Measurements from ENCODE around the gene GARIN6.

The GARIN6 gene

DNA sequence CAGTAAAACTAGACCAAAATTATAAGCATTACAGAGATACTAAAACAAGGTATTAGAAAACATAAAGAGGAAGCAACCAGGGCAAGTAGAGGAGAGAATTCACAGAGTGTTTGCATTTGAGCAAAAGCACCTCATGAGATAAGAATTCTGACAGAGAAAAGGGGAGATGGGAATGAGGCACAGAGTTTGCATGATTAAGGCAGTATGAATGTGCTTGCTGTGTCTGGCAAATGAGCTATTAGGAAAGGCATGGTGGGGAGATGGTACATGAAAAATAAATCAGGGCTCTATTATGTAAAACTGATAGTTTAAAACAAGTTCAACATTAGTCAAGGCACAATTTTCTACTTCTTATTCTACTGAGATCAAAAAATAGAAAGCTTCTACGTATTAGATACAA is 23.1 kb downstream of the GARIN6 start:
- no peaks in the 10 kb centered on the region for H3K27me3 ChIP-seq (ENCODE audit: insufficient read depth, poor library complexity, severe bottlenecking)
- TF ChIP-seq, protein P1, sequence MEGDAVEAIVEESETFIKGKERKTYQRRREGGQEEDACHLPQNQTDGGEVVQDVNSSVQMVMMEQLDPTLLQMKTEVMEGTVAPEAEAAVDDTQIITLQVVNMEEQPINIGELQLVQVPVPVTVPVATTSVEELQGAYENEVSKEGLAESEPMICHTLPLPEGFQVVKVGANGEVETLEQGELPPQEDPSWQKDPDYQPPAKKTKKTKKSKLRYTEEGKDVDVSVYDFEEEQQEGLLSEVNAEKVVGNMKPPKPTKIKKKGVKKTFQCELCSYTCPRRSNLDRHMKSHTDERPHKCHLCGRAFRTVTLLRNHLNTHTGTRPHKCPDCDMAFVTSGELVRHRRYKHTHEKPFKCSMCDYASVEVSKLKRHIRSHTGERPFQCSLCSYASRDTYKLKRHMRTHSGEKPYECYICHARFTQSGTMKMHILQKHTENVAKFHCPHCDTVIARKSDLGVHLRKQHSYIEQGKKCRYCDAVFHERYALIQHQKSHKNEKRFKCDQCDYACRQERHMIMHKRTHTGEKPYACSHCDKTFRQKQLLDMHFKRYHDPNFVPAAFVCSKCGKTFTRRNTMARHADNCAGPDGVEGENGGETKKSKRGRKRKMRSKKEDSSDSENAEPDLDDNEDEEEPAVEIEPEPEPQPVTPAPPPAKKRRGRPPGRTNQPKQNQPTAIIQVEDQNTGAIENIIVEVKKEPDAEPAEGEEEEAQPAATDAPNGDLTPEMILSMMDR (IDR thresholded peaks at IDR 0.05; ENCODE audit: poor library complexity, severe bottlenecking) = no peak
- no peak overlapping the region for H3K4me3 ChIP-seq (ENCODE audit: severe bottlenecking)
- H3K27ac ChIP-seq (ENCODE audit: poor library complexity, severe bottlenecking) = no peak overlapping the region
- peaks cover 3% of the 10 kb centered on the region for H3K9me3 ChIP-seq (ENCODE audit: severe bottlenecking)
- ATAC-seq (ENCODE audit: low read depth) = no peak
- DNase-seq (ENCODE audit: low spot score) = no peak
- no peaks in the 10 kb centered on the region for H3K36me3 ChIP-seq (ENCODE audit: low read depth)
- H3K4me1 ChIP-seq (ENCODE audit: insufficient read depth, poor library complexity, severe bottlenecking) = no peaks in the 10 kb centered on the region

DNA sequence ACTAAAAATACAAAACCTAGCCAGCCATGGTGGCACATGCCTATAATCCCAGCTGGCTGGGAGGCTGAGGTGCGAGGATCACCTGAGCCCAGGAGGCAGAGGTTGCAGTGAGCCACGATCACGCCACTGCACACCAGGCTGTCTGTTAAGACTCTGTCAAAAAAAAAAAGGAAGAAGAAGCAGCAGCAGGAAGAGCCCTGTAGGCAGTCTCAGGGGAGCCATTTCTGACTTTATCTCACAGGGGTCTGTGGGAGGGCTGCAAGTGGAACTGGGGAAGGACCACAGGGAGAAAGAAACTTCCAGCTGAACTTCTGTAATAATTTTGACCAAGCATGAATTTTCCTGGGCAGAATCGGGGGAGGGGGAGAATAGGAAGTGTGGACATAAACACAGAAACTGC is 32.7 kb downstream of the GARIN6 start:
- DNase-seq (ENCODE audit: low spot score) (no peak), ATAC-seq (ENCODE audit: low read depth) (no peak)
- H3K27ac ChIP-seq (ENCODE audit: poor library complexity, severe bottlenecking) = no peak overlapping the region
- no peaks in the 10 kb centered on the region for H3K4me1 ChIP-seq (ENCODE audit: insufficient read depth, poor library complexity, severe bottlenecking)
- TF ChIP-seq, protein P1 (IDR thresholded peaks at IDR 0.05; ENCODE audit: poor library complexity, severe bottlenecking) = no peak
- no peaks in the 10 kb centered on the region for H3K27me3 ChIP-seq (ENCODE audit: insufficient read depth, poor library complexity, severe bottlenecking)
- no peak overlapping the region for H3K4me3 ChIP-seq (ENCODE audit: severe bottlenecking)
- H3K9me3 ChIP-seq (ENCODE audit: severe bottlenecking) = peaks cover 2% of the 10 kb centered on the region
- no peaks in the 10 kb centered on the region for H3K36me3 ChIP-seq (ENCODE audit: low read depth)

DNA sequence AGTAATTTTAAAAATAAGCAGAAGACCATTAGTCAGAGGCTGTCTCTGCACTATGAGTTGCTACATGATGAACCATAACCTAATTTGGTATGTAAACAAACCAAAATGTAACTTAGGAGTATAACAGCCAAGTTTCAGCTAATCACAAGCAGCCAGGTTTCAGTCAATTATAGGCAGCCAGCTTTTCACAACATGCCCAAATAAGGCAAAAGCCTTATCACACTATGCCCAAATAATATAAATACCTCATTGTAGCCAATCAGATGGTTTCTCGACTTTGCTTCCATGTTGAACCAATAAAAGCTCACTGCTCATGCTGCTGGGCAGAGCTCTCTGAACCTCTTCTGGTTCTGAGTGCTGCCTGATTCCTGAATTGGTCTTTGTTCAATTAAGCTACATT is 38.6 kb downstream of the GARIN6 start:
- H3K27me3 ChIP-seq (ENCODE audit: insufficient read depth, poor library complexity, severe bottlenecking) = no peaks in the 10 kb centered on the region
- TF ChIP-seq, protein P1 (IDR thresholded peaks at IDR 0.05; ENCODE audit: poor library complexity, severe bottlenecking) = no peak
- no peak overlapping the region for H3K4me3 ChIP-seq (ENCODE audit: severe bottlenecking)
- no peak overlapping the region for H3K27ac ChIP-seq (ENCODE audit: poor library complexity, severe bottlenecking)
- ATAC-seq (ENCODE audit: low read depth) (no peak), DNase-seq (ENCODE audit: low spot score) (no peak)
- no peaks in the 10 kb centered on the region for H3K9me3 ChIP-seq (ENCODE audit: severe bottlenecking)
- no peaks in the 10 kb centered on the region for H3K4me1 ChIP-seq (ENCODE audit: insufficient read depth, poor library complexity, severe bottlenecking)
- no peaks in the 10 kb centered on the region for H3K36me3 ChIP-seq (ENCODE audit: low read depth)

DNA sequence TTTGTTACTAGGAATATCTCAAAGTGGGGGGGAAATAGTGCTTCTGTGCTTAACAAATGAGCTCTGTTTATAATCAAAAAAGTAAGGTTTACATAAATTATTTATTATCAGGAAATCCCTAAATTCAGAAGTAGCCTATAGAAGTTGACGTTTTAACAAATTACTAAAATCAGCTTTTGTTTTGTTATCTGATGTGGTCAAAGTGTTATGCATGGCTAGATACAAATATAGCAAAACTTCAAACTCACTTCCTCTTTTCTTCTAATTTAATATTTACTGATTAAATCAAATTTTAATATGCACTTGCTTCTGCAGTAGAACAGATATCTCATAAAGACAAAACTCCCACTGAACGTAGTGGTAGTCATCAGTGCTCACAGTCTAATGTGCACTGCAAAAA is 47.5 kb downstream of the GARIN6 start:
- no peak overlapping the region for H3K4me3 ChIP-seq (ENCODE audit: severe bottlenecking)
- H3K27ac ChIP-seq (ENCODE audit: poor library complexity, severe bottlenecking) = no peak overlapping the region
- ATAC-seq (ENCODE audit: low read depth) (no peak), DNase-seq (ENCODE audit: low spot score) (no peak)
- H3K4me1 ChIP-seq (ENCODE audit: insufficient read depth, poor library complexity, severe bottlenecking) = no peaks in the 10 kb centered on the region
- no peaks in the 10 kb centered on the region for H3K27me3 ChIP-seq (ENCODE audit: insufficient read depth, poor library complexity, severe bottlenecking)
- TF ChIP-seq, protein P1 (IDR thresholded peaks at IDR 0.05; ENCODE audit: poor library complexity, severe bottlenecking) = no peak
- H3K9me3 ChIP-seq (ENCODE audit: severe bottlenecking) = no peaks in the 10 kb centered on the region
- no peaks in the 10 kb centered on the region for H3K36me3 ChIP-seq (ENCODE audit: low read depth)

All from RWPE2 (cell line).